Sigmoid colon (tissue), 4 donors: ENCODE results near the gene ZNF710.

Experiments used
- EP300 ChIP-seq, 4 donors: sonication (generic); formaldehyde crosslinking; IDR thresholded peaks; one replicate each; pipeline ENCODE4 v1.6.1; 2017; ENCODE audit warnings: antibody characterized with exemption in 4 of 4
- POLR2AphosphoS5 ChIP-seq, 4 donors: sonication (generic); formaldehyde crosslinking; IDR thresholded peaks; one replicate each; pipeline ENCODE4 v1.6.1; 2017; ENCODE audit warnings: antibody characterized with exemption in 4 of 4
- TF ChIP-seq, protein P1 (sequence below), 4 experiments: fragments of 450-650 bp in 3 of 4; fragments of 200-600 bp in 1 of 4; IDR thresholded peaks; one replicate each; pipeline ENCODE4 v1.5.1; 2016 to 2019; ENCODE audit warnings: antibody characterized with exemption in 4 of 4, mild to moderate bottlenecking in 3 of 4, moderate library complexity in 2 of 4

DNA sequence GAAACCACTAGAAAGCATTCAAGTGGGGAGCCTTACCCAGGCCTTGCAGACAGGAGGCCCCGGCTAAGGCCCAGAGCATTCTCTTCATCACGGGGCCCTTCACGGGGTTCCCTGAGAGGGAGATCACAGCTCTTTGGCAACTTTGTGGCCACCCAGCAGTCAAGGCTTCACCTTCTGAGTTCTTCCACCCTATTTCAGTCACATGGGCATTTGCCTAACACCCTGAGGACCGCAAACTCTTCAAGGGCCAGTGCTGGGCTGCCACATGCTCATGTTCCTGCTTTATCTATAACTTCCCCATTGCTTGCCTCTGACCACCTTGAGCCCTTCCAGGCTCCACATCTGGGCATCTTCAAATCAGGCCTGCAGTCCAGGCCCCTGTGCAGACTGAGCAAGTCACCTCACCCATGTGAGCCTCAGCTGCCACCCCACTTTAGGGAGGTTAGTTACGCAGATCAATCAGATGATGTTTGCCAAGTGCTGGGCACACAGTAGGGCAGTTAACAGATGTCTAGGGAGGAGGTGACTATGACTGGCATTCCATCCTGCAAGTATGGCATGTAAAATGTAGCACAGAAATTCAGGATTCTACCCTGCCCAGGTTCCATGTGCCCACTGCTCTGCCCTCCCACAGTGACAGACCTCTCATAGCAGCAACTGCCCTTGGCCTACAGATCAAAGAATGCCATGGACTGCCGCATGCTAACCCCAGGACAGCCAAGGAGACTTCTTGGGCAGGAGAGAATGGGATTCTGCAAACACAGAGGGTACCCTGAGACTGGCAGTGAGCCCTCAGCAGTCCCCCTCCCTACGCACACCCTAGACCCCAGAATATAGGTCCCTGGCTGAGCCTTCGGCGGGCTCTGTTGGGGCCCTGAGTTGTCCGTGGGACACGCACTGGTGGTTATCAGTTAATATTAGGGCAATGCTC, 37.6 kb upstream of the ZNF710 start:
- TF ChIP-seq, protein P1, sequence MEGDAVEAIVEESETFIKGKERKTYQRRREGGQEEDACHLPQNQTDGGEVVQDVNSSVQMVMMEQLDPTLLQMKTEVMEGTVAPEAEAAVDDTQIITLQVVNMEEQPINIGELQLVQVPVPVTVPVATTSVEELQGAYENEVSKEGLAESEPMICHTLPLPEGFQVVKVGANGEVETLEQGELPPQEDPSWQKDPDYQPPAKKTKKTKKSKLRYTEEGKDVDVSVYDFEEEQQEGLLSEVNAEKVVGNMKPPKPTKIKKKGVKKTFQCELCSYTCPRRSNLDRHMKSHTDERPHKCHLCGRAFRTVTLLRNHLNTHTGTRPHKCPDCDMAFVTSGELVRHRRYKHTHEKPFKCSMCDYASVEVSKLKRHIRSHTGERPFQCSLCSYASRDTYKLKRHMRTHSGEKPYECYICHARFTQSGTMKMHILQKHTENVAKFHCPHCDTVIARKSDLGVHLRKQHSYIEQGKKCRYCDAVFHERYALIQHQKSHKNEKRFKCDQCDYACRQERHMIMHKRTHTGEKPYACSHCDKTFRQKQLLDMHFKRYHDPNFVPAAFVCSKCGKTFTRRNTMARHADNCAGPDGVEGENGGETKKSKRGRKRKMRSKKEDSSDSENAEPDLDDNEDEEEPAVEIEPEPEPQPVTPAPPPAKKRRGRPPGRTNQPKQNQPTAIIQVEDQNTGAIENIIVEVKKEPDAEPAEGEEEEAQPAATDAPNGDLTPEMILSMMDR (IDR thresholded peaks at IDR 0.05): no peak
- TF ChIP-seq POLR2AphosphoS5 (IDR thresholded peaks at IDR 0.05): no peak
- TF ChIP-seq EP300 (IDR thresholded peaks at IDR 0.05): no peak
